ENCODE data around the gene UNC79.

DNA sequence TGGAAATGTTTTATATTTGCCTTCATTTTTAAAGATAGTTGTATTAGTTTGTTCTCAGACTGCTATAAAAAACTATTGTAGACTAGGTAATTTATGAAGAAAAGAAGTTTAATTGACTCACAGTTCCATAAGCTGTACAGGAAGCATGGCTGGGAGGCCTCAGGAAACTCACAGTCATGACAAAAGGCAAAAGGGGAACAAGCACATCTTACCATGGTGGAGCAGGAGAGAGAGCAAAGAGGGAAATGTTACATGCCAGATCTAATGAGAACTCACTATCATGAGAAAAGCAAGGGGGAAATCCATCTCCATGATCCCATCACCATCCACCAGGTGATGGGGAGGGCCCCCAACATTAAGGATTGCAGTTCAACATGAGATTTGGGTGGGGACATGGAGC, 35.5 kb upstream of the UNC79 start:
- no peak for TF ChIP-seq POLR2A (IDR thresholded peaks at IDR 0.05)
- TF ChIP-seq, protein P1, sequence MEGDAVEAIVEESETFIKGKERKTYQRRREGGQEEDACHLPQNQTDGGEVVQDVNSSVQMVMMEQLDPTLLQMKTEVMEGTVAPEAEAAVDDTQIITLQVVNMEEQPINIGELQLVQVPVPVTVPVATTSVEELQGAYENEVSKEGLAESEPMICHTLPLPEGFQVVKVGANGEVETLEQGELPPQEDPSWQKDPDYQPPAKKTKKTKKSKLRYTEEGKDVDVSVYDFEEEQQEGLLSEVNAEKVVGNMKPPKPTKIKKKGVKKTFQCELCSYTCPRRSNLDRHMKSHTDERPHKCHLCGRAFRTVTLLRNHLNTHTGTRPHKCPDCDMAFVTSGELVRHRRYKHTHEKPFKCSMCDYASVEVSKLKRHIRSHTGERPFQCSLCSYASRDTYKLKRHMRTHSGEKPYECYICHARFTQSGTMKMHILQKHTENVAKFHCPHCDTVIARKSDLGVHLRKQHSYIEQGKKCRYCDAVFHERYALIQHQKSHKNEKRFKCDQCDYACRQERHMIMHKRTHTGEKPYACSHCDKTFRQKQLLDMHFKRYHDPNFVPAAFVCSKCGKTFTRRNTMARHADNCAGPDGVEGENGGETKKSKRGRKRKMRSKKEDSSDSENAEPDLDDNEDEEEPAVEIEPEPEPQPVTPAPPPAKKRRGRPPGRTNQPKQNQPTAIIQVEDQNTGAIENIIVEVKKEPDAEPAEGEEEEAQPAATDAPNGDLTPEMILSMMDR (IDR thresholded peaks at IDR 0.05) = no peak
- no peak for TF ChIP-seq POLR2AphosphoS5 (IDR thresholded peaks at IDR 0.05)
- no peak for TF ChIP-seq EP300 (IDR thresholded peaks at IDR 0.05)
